ENCODE measurements around the gene NKD1. TPM values are rescaled to one million over a fixed set of nuclear protein-coding genes. Genes with fewer than 3 reads are reported as not detected.
"Not testable (repeated sequence)": the region's sequence is repeated elsewhere in the genome, so short reads cannot be mapped to it uniquely, and the experiment has no call there.

The NKD1 gene
- total RNA-seq, 6 experiments from 2014 or later = 0.69 to 2.6 (median 2.1) TPM

- Histone ChIP-seq H3K9me3 (no peaks in the 10 kb centered on the region), H3K4me3 (no peak overlapping the region), H3K27ac (no peak overlapping the region), H3K27me3 (no peaks in the 10 kb centered on the region), H3K36me3 (no peaks in the 10 kb centered on the region), H3K4me1 (no peaks in the 10 kb centered on the region)
- intact Hi-C loops (cut with DNase I) = no loop called here
- ATAC-seq (no peak), DNase-seq (no peak)
- 100% methylated on average over 1 of the region's 2 CpGs for WGBS (ENCODE audit: insufficient coverage, low coverage, low lambda C conversion rate, missing lambda C conversion rate)
- TF ChIP-seq CTCF (IDR thresholded peaks at IDR 0.05) (no peak), POLR2A (IDR thresholded peaks at IDR 0.05) (no peak)
Observed at GRCh38 chr16:50501251-50501650, 46.9 kb upstream of the NKD1 start.

GRCh38 chr16:50501986-50502615, 46.1 kb upstream of the NKD1 start:
- DNase-seq (no peak), ATAC-seq (no peak)
- no peaks in the 10 kb centered on the region for H3K9me3 ChIP-seq
- H3K27ac ChIP-seq = no peak overlapping the region
- no peak overlapping the region for H3K4me3 ChIP-seq
- no peaks in the 10 kb centered on the region for H3K36me3 ChIP-seq
- no peaks in the 10 kb centered on the region for H3K27me3 ChIP-seq
- TF ChIP-seq CTCF (IDR thresholded peaks at IDR 0.05) = no peak
- no peak for TF ChIP-seq POLR2A (IDR thresholded peaks at IDR 0.05)
- no peaks in the 10 kb centered on the region for H3K4me1 ChIP-seq
- intact Hi-C loops (cut with DNase I) = no loop called here
- WGBS (ENCODE audit: insufficient coverage, low coverage, low lambda C conversion rate, missing lambda C conversion rate) = 74% methylated on average over 4 of the region's 5 CpGs

GRCh38 chr16:50502616-50503011, 45.6 kb upstream of the NKD1 start:
- 47% methylated on average over 8 of the region's 10 CpGs for WGBS (ENCODE audit: insufficient coverage, low coverage, low lambda C conversion rate, missing lambda C conversion rate)
- no peak for DNase-seq
- intact Hi-C loops (cut with DNase I) = no loop called here

GRCh38 chr16:50503868-50504531, 44.2 kb upstream of the NKD1 start:
- H3K36me3 ChIP-seq; ATAC-seq; H3K4me1 ChIP-seq; H3K27me3 ChIP-seq; DNase-seq; intact Hi-C loops (cut with DNase I); H3K9me3 ChIP-seq; H3K27ac ChIP-seq; H3K4me3 ChIP-seq: not testable (repeated sequence)
- WGBS (ENCODE audit: insufficient coverage, low coverage, low lambda C conversion rate, missing lambda C conversion rate) = 88% methylated on average over 8 of the region's 8 CpGs

More at GRCh38 chr16:50502616-50503011, 45.6 kb upstream of the NKD1 start:
- H3K36me3 ChIP-seq = no peaks in the 10 kb centered on the region
- H3K4me1 ChIP-seq = no peaks in the 10 kb centered on the region
- no peaks in the 10 kb centered on the region for H3K27me3 ChIP-seq
- no peaks in the 10 kb centered on the region for H3K9me3 ChIP-seq
- TF ChIP-seq POLR2A (IDR thresholded peaks at IDR 0.05) = no peak
- TF ChIP-seq CTCF (IDR thresholded peaks at IDR 0.05) = no peak
- H3K4me3 ChIP-seq = no peak overlapping the region
- no peak overlapping the region for H3K27ac ChIP-seq
- no peak for ATAC-seq

- DNase-seq (no peak), ATAC-seq (no peak)
- no peaks in the 10 kb centered on the region for H3K27me3 ChIP-seq
- no peaks in the 10 kb centered on the region for H3K4me1 ChIP-seq
- 75% methylated on average over 5 of the region's 5 CpGs for WGBS (ENCODE audit: insufficient coverage, low coverage, low lambda C conversion rate, missing lambda C conversion rate)
- H3K36me3 ChIP-seq = no peaks in the 10 kb centered on the region
- TF ChIP-seq CTCF (IDR thresholded peaks at IDR 0.05) = no peak
- no peak for TF ChIP-seq POLR2A (IDR thresholded peaks at IDR 0.05)
- H3K27ac ChIP-seq = no peak overlapping the region
- H3K9me3 ChIP-seq = no peaks in the 10 kb centered on the region
- H3K4me3 ChIP-seq = no peak overlapping the region
- intact Hi-C loops (cut with DNase I) = no loop called here
Observed at GRCh38 chr16:50505115-50505514, 43.1 kb upstream of the NKD1 start.
